Smooth muscle cell (in vitro differentiated cells): ENCODE data around the gene DHRS2. TPM values are rescaled to one million over a fixed set of nuclear protein-coding genes. Genes with fewer than 3 reads are reported as not detected.

Experiments used
- DNase-seq: peaks from one replicate; lab custom pipeline; 2025; ENCODE audit not compliant: unreplicated experiment; lab: John Stamatoyannopoulos, UW
- H2AFZ ChIP-seq: fragments of 200-600 bp; sonication (generic); 2 replicates; pipeline ENCODE4 v1.6.0; 2016; ENCODE audit warnings: antibody characterized with exemption, low read depth, mild to moderate bottlenecking
- H3F3A ChIP-seq: fragments of 200-600 bp; sonication (generic); 2 replicates; pipeline ENCODE4 v1.6.0; 2017; ENCODE audit warnings: antibody characterized with exemption, low read depth
- H3K27ac ChIP-seq: fragments of 200-600 bp; sonication (generic); 2 replicates; pipeline ENCODE4 v1.5.1; 2016; ENCODE audit warnings: low read depth, mild to moderate bottlenecking
- H3K27me3 ChIP-seq: fragments of 200-600 bp; sonication (generic); 2 replicates; pipeline ENCODE4 v1.6.1; 2016; ENCODE audit warnings: low read depth, mild to moderate bottlenecking
- H3K36me3 ChIP-seq: fragments of 200-600 bp; sonication (generic); 2 replicates; pipeline ENCODE4 v1.5.1; 2016; ENCODE audit warnings: low read depth
- H3K4me1 ChIP-seq: fragments of 200-600 bp; sonication (generic); 2 replicates; pipeline ENCODE4 v1.5.1; 2016; ENCODE audit warnings: low read depth
- H3K4me2 ChIP-seq: fragments of 200-600 bp; sonication (generic); 2 replicates; pipeline ENCODE4 v1.6.0; 2016; ENCODE audit warnings: mild to moderate bottlenecking
- H3K4me3 ChIP-seq: fragments of 200-600 bp; sonication (generic); 2 replicates; pipeline ENCODE4 v1.5.1; 2016; ENCODE audit warnings: mild to moderate bottlenecking
- H3K79me2 ChIP-seq: fragments of 200-600 bp; sonication (generic); 2 replicates; pipeline ENCODE4 v1.6.0; 2016; ENCODE audit warnings: low read depth, mild to moderate bottlenecking
- H3K9ac ChIP-seq: fragments of 200-600 bp; sonication (generic); 2 replicates; pipeline ENCODE4 v1.6.0; 2016; ENCODE audit warnings: low read depth
- H3K9me3 ChIP-seq: fragments of 200-600 bp; sonication (generic); replicated peaks from 2 replicates; pipeline ENCODE4 v1.5.1; 2016; ENCODE audit warnings: low read depth
- H4K20me1 ChIP-seq: fragments of 200-600 bp; sonication (generic); 2 replicates; pipeline ENCODE4 v1.6.0; 2016; ENCODE audit warnings: low read depth
- WGBS: methylation state at CpG from one replicate; pipeline ENCODE4 v1.1.7; 2016; ENCODE audit warnings: low lambda C conversion rate; 5-methylcytosine and 5-hydroxymethylcytosine counted together
- polyA plus RNA-seq: library from polyadenylated mRNA; unstranded; fragments of >200 nt; fragmentation: Nextera tagmentation; extraction: Ambion mirVana; gene quantifications from 2 replicates; pipeline ENCODE4 v1.2.1, GENCODE V29; 2016
- total RNA-seq: library from RNA; depleted of rRNA; stranded (reverse); fragments of >200 nt; gene quantifications from 2 replicates; pipeline ENCODE4 v1.2.3, GENCODE V29; 2014
- TF ChIP-seq, protein P1 (sequence below): fragments of 200-600 bp; sonication (generic); IDR thresholded peaks from 2 replicates; pipeline ENCODE4 v1.5.1; 2017; ENCODE audit warnings: borderline replicate concordance, mild to moderate bottlenecking, antibody characterized with exemption; ENCODE audit not compliant: insufficient read depth, poor library complexity, severe bottlenecking

The DHRS2 gene
- total and polyA plus RNA-seq, 2 experiments from 2014 or later = 0.36 to 1.4 TPM

DNA sequence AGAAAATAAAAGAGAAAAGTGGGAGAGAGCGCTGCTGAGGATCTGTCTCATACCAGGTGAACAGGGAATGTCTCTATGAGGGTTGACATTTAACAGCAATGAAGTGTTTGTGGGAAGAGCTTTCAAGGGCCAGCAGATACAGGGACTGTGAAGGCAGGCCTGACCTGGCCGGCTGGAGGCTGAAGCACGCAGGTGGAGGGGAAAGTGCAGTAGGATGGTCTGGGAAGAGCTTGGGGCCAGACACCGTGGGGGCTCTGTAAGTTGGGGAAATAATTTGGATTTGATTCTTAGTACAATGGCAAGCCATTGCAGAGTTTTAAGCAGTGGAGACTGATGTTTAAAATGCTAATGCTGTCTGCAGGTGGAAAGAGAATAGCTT, 23.8 kb upstream of the DHRS2 start:
- Histone ChIP-seq H3K36me3 (no peaks in the 10 kb centered on the region), H3K27me3 (peaks cover 2% of the 10 kb centered on the region), H3K9me3 (no peaks in the 10 kb centered on the region), H3K9ac (no peak overlapping the region), H3K4me2 (no peak overlapping the region), H3K27ac (no peak overlapping the region), H4K20me1 (no peaks in the 10 kb centered on the region), H2AFZ (no peak overlapping the region), H3F3A (no peaks in the 10 kb centered on the region), H3K4me1 (no peaks in the 10 kb centered on the region), H3K4me3 (no peak overlapping the region), H3K79me2 (no peaks in the 10 kb centered on the region)
- DNase-seq = no peak
- 75% methylated on average over 4 of the region's 4 CpGs for whole genome bisulfite sequencing
- TF ChIP-seq, protein P1, sequence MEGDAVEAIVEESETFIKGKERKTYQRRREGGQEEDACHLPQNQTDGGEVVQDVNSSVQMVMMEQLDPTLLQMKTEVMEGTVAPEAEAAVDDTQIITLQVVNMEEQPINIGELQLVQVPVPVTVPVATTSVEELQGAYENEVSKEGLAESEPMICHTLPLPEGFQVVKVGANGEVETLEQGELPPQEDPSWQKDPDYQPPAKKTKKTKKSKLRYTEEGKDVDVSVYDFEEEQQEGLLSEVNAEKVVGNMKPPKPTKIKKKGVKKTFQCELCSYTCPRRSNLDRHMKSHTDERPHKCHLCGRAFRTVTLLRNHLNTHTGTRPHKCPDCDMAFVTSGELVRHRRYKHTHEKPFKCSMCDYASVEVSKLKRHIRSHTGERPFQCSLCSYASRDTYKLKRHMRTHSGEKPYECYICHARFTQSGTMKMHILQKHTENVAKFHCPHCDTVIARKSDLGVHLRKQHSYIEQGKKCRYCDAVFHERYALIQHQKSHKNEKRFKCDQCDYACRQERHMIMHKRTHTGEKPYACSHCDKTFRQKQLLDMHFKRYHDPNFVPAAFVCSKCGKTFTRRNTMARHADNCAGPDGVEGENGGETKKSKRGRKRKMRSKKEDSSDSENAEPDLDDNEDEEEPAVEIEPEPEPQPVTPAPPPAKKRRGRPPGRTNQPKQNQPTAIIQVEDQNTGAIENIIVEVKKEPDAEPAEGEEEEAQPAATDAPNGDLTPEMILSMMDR = no peak

DNA sequence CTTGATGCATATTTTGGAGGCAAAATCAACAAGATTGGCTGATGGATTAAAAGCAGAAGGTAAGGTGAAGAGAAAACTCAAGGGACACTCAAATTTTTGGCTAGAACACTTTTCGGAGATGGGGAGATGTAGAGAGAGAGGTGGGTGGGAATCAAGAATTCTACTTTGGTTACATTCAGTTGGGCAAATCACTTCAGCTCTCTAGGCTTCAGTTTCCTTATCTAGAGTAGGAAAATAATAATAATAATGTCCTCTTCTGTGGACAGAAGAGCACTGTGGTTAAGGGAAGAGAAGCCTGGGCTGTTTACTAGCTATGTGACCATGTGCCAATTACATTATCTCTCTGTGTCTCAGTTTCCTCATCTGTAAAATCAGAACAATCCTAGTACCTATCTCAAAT, 23.4 kb upstream of the DHRS2 start:
- TF ChIP-seq, protein P1 = no peak
- Histone ChIP-seq H3F3A (no peaks in the 10 kb centered on the region), H3K27ac (no peak overlapping the region), H3K79me2 (no peaks in the 10 kb centered on the region), H3K9ac (no peak overlapping the region), H3K4me3 (no peak overlapping the region), H2AFZ (no peak overlapping the region), H3K4me1 (no peaks in the 10 kb centered on the region), H4K20me1 (no peaks in the 10 kb centered on the region), H3K9me3 (no peaks in the 10 kb centered on the region), H3K4me2 (no peak overlapping the region), H3K36me3 (no peaks in the 10 kb centered on the region), H3K27me3 (peaks cover 2% of the 10 kb centered on the region)
- DNase-seq = no peak
- 100% methylated on average over 1 of the region's 1 CpG for WGBS

DNA sequence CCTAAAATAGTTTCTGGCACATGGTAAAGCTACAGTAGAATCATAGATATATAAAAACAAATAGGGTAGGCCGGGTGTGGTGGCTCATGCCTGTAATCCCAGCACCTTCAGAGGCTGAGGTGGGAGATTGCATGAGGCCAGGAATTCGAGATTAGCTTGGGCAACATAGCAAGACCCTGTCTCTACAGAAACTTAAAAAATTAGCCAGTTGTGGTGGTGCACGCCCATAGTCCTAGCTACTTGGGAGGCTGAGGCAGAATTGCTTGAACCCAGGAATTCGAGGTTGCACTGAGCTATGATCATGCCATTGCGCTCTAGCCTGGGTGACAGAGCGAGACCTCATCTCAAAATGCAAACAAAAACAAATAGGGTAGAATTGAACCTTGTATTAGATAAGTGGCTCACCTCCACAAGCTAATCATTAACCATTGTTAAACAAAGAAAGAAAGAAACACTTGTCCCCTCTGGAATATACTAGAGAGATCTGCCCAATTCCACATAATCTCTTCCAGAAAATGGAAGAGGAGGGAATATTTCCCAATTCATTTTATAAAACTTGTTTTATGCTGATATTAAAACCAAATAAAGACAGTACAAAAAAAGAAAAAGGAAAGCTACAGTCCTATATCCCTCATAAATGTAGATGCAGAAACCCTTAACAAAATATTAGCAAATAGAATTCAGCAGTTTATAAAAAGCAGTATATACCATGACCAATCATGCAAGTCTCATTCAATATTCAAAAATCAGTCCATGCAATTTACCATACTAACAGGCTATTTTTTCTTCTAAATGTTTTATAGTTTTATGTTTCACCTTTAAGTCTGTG, 22.7 kb upstream of the DHRS2 start:
- no peaks in the 10 kb centered on the region for H3K79me2 ChIP-seq
- H3K9ac ChIP-seq = no peak overlapping the region
- H3K36me3 ChIP-seq = no peaks in the 10 kb centered on the region
- no peak for DNase-seq
- H3K4me3 ChIP-seq = no peak overlapping the region
- WGBS = 79% methylated on average over 6 of the region's 6 CpGs
- no peak overlapping the region for H2AFZ ChIP-seq
- no peaks in the 10 kb centered on the region for H3K4me1 ChIP-seq
- H3K27ac ChIP-seq = no peak overlapping the region
- peaks cover 2% of the 10 kb centered on the region for H3K27me3 ChIP-seq
- H3K9me3 ChIP-seq = no peaks in the 10 kb centered on the region
- H3F3A ChIP-seq = no peaks in the 10 kb centered on the region
- no peaks in the 10 kb centered on the region for H4K20me1 ChIP-seq
- H3K4me2 ChIP-seq = no peak overlapping the region
- TF ChIP-seq, protein P1 = no peak

DNA sequence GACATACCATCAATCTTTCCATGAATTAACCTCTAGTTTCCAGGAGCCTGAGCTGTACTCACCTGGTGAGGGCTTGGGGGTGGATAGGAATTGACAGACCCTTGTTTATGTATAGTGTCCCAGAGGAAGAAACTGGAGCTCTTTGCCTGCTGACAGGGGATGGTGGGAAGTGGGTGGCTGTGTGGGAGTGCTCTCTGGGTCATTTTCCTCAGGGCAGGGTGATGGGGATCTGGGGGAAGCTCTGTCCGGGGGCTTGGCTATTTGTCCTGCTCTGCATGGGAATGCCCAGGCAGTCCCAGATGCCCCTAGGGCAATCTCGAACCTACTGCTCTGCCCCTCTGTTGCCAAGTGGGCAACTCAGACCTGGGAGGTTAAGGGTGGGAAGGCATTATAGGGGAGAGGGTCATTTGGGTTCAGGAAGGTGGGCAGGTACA, 21.8 kb upstream of the DHRS2 start:
- Histone ChIP-seq H3K36me3 (no peaks in the 10 kb centered on the region), H3K27ac (no peak overlapping the region), H3K79me2 (no peaks in the 10 kb centered on the region), H3K9ac (no peak overlapping the region), H3K4me2 (no peak overlapping the region), H3K9me3 (no peaks in the 10 kb centered on the region), H4K20me1 (no peaks in the 10 kb centered on the region), H3K27me3 (peaks cover 2% of the 10 kb centered on the region), H2AFZ (no peak overlapping the region), H3K4me3 (no peak overlapping the region), H3F3A (no peaks in the 10 kb centered on the region), H3K4me1 (no peaks in the 10 kb centered on the region)
- TF ChIP-seq, protein P1 = no peak
- DNase-seq = no peak
- WGBS = 46% methylated on average over 2 of the region's 2 CpGs
